ENCODE measurements around the gene CTRL.
"Not testable (repeated sequence)": the region's sequence is repeated elsewhere in the genome, so short reads cannot be mapped to it uniquely, and the experiment has no call there.

CTRL gene

DNA sequence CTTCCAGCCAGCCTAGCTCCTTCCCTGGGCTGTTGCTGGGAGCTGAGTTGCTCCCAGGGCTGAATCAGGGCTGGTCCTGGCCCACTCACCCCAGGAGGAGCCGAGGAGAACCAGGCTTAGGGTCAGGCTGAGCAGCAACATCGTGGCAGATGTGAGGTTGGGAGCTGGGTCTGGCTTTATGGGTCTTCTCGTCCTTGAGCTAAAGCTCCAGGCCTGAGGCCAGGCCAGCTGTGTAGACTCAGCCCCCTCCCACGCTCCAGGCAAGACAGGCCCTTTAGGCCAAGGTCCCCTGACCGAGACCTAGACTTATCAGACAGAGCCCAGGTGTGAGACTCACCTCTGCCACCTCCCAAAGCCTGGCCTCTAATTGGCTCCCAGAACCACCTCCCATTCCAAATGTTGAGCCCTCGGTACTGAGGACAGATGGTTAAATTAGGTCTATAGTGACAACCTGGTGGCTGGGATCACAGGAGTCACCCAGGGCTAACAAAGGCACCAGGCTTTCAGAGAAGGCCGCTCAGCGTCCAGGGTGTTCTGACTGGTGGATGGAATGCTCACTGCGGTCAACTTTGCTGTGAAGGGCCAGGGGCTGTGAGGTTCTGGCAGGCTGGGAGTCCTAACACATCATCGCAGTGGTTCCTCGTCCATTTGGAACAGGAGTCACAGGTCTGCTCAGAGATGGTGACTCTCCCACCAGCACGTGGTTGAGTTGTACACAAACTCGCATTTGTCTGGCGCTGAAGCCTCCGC, at the start of gene CTRL:
CTRL (minus strand) TSS at position 151 of the 750 bp plus-strand sequence; CDS start at position 141, 10 bp downstream.
- DNase-seq (ENCODE audit: low read depth): no peak

GRCh38 chr16:67979955-67980678, 48.5 kb upstream of the CTRL start, which contains the start of gene DPEP3:
TSS of gene DPEP3 (minus strand) at chr16:67980499. CDS start at chr16:67980380, 119 bp downstream.
- no peak for DNase-seq (ENCODE audit: low read depth)

DNA sequence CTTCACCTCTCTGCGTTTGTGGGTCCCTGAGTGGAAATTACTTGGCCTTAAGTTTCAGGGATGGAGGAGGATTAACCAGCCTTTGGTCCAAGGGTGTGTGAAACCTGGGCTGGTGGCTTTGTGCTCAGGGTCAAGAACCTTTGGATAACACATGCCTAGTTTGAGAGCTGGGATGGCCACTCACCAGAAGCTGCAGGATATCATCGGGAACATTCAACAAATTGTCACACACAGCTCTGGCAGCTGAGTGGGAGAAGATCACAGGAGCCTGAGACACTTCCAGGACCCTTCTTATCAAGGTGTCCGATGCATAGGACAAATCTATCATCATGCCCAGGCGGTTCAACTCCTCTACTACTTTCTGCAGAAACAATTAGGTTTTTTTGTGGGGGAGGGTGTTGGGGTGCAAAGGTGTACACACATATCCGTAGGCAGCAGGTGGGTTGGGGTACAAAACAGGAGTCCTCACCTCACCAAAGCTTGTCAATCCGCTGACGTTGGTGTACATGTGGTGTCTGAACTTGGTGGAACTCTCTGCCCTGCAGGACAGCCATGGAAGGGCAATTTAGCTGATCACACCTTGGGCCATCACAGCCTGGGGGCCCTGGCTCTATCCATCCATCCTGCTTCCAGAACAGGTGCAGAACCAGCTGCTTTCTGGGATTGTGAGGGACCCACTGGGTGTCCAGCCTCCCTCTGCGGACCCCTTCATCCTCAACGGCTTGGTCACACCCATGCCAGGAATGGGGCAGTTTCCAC, 46.0 kb upstream of the CTRL start:
- no peak for DNase-seq (ENCODE audit: low read depth)

DNA sequence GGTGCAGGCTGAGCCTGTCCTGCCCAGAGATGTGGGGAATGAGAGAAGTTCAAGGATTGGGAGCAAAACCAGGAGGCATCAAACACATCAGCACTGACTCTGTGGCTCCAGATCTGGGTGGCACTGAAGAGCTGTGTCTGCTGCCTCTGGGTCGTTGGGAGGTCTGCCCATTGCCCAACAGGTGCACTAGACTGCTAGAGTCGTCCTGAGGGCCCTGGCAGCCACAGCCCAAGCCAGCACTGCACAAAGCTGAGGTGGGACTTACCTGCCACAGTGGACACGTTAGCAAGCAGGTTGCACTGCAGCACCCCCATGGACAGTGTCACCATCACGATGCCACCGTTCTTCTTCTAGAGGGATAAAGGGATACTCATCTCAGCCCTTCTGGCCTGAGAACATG, 45.3 kb upstream of the CTRL start:
- DNase-seq (ENCODE audit: low read depth): no peak

DNA sequence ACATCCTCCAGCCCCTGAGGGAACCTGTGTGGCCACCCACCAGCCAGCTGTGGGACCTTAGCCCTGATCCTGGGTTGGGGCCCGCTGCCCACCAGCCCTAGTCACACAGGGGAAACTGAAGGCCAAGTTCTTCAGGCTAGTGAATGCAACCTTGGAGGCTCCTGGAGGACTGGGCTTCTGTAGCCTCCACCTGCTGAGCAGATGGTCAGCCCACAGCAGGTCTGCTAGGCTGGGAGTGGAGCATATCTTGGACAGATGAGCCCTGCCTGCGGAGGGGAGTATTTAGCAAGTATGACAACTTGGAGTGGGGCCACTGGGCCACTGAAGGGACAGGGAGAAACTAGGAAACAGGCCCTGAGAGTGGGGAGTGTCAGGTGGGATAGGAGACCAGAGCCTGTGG, 44.5 kb upstream of the CTRL start:
- no peak for DNase-seq (ENCODE audit: low read depth)

DNA sequence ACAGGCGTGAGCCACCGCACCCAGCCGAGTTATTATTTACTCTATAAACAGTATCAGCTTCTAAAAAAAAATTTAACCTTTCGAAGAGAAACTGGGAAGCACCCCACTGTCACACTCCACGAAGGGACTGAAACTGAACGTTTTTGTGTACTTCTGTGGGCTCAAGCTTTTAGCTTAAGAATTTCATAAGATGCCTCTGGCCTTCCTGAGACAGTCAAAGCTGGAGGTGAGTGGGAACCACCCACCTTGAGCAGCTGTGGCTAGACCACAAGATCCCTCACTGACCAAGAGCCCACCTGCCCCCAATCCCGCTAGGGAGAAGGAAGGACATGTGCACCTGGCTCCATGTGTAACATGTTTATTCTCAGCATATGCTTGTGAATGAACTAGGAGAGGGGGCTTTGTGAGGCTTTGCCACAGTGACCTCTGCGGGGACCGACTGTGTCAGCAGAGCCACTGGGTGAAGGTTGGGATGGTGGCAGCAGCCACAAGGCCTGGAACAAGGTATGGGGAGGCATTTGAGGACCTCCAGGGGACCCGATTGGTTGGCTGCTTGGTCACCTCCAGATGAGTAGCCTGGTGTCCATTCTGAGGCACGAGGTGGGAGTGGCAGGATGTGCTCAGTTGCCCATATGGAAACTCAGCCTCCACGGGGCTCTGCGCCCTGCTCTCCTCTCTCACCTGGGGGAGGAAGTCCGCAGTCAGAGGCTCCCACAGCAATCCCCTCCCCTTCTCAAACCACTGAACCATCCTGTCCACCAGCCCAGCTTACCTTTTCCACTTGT, 43.9 kb upstream of the CTRL start:
- DNase-seq (ENCODE audit: low read depth): no peak

DNA sequence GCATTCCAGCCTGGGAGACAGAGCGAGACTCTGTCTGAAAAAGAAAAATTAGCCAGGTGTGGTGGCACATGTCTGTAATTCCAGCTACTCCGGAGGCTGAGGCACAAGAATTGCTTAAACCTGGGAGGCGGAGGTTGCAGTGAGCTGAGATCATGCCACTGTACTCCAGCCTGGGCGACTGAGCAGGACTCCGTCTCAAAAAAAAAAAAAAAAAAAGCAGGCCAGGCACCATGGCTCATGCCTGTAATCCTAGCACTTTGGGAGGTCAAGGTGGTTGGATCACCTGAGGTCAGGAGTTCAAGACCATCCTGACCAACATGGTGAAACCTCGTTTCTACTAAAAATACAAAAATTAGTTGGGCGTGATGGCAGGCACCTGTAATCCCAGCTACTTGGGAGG, 40.6 kb upstream of the CTRL start:
- DNase-seq (ENCODE audit: low read depth): not testable (repeated sequence)

DNA sequence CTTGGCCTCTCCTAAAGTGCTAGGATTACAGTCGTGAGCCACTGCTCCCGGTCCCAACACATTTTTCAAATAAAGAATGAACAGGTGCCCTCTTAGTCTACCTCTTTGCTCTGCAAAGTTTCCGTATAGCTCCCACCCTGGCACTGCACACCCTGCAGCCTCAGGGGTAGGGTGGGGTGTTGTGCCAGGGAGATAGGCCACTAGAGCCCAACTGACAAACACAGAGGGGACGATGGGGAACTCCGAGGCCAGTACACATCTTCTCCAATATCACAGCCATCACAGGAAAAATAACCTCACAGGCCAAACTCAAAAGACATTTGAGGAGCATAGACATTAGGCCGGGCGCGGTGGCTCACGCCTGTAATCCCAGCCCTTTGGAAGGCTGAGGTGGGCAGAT, 39.4 kb upstream of the CTRL start:
- no peak for DNase-seq (ENCODE audit: low read depth)

GRCh38 chr16:67969254-67970039, 37.8 kb upstream of the CTRL start:
- DNase-seq (ENCODE audit: low read depth): no peak

GRCh38 chr16:67968400-67969253, 37.0 kb upstream of the CTRL start, which contains the start of gene SLC12A4:
TSS of gene SLC12A4 (minus strand) at chr16:67968637. CDS start at chr16:67968553, 84 bp downstream.
- DNase-seq (ENCODE audit: low read depth): peak; percentile 64

GRCh38 chr16:67967958-67968399, 36.3 kb upstream of the CTRL start:
- no peak for DNase-seq (ENCODE audit: low read depth)

DNA sequence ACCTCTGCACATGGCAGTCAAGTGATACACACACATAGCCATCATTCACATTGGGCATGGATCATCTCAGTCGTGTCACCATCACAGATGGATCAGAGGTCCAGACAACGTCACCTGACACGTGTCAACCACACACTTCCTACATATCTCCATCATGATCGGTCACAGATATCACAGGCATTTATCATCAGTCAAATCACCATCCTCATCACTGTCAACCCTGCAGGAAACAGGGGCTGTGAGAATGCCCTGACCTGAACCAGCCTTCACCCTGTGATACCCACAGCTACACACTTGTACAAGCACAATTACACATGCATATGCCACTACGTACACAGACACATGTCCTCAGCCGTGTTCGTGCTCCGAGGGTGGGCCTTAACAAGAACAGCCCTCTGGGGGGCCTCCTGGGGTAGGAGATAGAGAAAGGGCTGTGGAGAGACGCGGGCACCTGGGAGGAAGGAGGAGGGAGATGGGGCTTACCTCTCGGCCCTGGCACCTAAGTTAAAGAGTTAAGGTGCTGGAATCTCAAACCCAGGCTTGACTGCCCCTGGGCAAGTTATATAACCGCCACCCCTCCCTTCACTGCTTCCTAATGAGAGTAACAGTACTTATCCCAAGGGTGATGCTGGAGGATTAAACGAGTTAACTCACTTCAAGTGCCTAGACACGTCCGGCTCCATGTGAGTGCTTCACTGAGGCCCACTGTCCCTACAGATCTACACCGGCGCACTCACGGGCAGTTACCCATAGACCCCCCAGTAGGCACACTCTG, 35.7 kb upstream of the CTRL start:
- no peak for DNase-seq (ENCODE audit: low read depth)

DNA sequence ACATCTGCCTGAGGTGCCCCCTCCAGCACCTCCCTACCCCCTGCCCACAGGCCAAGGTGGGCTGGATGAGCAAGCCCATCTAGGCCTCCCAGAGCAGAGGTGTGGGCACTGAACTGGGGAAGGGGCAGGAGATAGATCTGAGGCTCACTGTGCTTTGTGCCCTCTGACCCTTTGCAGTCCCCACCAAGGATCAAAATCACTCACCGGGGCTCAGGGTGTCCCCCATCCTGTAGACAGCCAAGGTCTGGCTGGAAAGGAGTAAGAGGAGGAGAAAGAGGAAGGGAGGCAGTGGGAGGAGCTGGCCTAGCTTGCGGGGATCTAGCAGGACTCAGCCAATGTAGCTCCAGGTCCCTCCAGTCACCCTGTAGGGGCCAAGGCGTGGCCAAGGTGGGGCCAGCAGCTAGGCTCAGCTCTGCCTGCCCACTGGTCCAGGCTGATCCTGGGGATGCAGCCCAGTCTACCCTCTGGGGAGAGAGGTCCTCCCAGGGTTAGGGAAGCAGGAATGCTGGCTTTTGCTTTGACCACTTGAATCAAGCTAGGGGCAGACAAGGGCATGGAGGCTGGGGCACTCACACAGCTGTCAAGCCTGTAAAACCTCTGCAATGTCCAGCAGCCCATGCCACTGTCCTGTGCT, 35.0 kb upstream of the CTRL start:
- DNase-seq (ENCODE audit: low read depth): no peak

GRCh38 chr16:67965668-67966548, 34.2 kb upstream of the CTRL start:
- DNase-seq (ENCODE audit: low read depth): no peak

GRCh38 chr16:67964477-67965131, 32.9 kb upstream of the CTRL start:
- DNase-seq (ENCODE audit: low read depth): no peak

DNA sequence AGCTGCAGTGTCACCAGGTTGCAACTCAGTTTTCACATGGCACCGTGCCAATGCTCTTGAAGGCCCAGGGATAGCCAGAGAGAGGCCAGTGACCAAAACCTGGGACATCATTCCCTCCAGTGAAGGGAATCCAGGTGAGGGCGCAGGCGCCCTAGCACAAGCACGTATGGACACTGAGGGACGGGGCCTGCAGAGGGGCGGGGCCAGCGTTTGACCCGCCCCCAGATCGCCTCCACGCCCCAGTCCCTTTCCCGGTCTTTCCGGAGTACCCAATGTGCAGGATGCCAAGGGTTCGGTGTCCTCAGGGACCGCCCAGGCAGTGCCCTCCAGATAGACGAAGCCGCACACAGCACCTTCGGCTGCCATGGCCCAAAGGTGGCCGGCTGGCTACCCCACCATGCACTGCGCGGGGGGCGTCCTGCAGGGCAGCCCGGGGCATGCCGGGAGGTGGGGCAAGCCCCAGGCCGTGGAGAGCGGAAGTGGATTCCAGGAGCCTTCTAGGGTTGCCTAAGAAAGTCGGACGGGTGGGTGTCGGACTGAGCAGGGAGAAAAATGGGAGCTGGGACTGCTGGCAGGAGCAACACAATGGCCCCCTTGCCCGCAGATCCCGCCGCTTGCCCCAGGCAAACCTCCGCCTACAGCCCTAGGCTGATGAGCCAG, 32.1 kb upstream of the CTRL start:
- DNase-seq (ENCODE audit: low read depth): no peak

DNA sequence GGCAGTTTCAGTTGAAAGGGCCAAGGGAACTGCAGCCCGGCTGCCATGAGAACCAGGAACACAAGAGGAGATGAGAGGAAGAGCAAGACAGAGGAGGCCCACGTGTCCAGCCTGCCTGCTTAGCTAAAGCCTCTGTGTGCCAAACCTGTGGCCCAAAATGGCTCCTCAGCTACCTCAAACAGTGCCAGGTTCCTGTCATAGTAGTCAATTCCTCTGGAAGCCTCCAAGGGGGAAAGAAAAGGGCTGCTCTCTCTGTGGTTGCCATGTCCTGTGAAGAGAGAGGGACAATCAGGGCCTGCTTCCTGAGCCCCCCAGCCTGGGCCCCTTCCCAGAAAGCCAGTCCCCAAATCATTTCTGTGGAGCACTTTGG, 31.6 kb upstream of the CTRL start:
- DNase-seq (ENCODE audit: low read depth): no peak

Measured in stromal cell of bone marrow (primary cell).